Right lobe of liver (tissue), 4 donors: ENCODE data around the gene XRCC6.

ENCODE experiments used
- CTCF ChIP-seq, 4 donors: fragments of 200-600 bp in 3 of 4; fragments of 450-650 bp in 1 of 4; IDR thresholded peaks; one replicate each; pipeline versions ENCODE4 v1.5.1 to v1.8.0; 2016 to 2022; ENCODE audit warnings: antibody characterized with exemption in 4 of 4, mild to moderate bottlenecking in 2 of 4
- POLR2A ChIP-seq: fragments of 450-650 bp; IDR thresholded peaks from one replicate; pipeline ENCODE4 v1.6.1; 2017; ENCODE audit warnings: antibody characterized with exemption, mild to moderate bottlenecking
- donor health status: DM: no; HTN: no; CAD: no.
- donor health status: DM: no; HTN: no; CAD: no.
- donor health status: DM: no; HTN: yes; CAD: no.

DNA sequence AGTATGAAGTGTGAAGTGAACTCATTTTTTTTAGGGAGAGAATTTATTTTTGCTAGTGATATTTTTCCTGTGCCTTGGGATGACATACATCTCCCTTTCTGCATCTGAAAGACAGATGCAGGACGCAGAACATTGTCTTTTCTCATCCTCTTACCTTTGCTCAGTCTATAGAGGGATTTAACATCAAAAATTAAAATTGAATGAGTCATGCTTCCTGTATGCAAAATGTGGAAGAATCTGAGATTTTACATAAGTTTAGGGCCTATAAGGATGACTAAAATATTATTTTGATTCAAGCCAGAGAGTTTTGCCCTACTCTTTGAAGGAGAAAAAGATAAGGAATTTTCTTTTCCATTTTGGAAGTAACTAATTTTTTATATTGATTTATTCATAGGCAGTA, 27.3 kb downstream of the XRCC6 start:
- TF ChIP-seq CTCF (IDR thresholded peaks at IDR 0.05), result no peak
- TF ChIP-seq POLR2A, result no peak
